Sigmoid colon (tissue), 7 donors: ENCODE results near the gene WWC1. TPM values are rescaled to one million over a fixed set of nuclear protein-coding genes. Genes with fewer than 3 reads are reported as not detected.
"Not testable (repeated sequence)": the region's sequence is repeated elsewhere in the genome, so short reads cannot be mapped to it uniquely, and the experiment has no call there.

Experiments
- DNase-seq: peaks from one replicate; pipeline ENCODE4 v3.0.0-alpha.2; 2019
- H3K27ac ChIP-seq, 4 donors: fragments of 200-600 bp; sonication (generic); one replicate each; pipeline ENCODE4 v1.5.1; 2016 to 2019; ENCODE audit warnings: mild to moderate bottlenecking in 1 of 4
- H3K27me3 ChIP-seq, 3 donors: fragments of 200-600 bp; sonication (generic); one replicate each; pipeline ENCODE4 v1.5.1; 2019; ENCODE audit warnings: mild to moderate bottlenecking in 1 of 3
- H3K36me3 ChIP-seq, 4 donors: fragments of 200-600 bp; sonication (generic); one replicate each; pipeline ENCODE4 v1.5.1; 2016 to 2019
- H3K4me1 ChIP-seq, 4 donors: fragments of 200-600 bp; sonication (generic); one replicate each; pipeline ENCODE4 v1.5.1; 2017 to 2019
- H3K4me3 ChIP-seq, 4 donors: fragments of 200-600 bp; sonication (generic); one replicate each; pipeline ENCODE4 v1.5.1; 2017 to 2019; ENCODE audit warnings: mild to moderate bottlenecking in 2 of 4, moderate library complexity in 1 of 4
- H3K9me3 ChIP-seq, 4 donors: fragments of 200-600 bp in 3 of 4; sonication (generic) in 3 of 4; one replicate each; pipeline versions ENCODE4 v1.5.1 to v1.6.1; 2013 to 2019
- EP300 ChIP-seq, 4 donors: sonication (generic); formaldehyde crosslinking; IDR thresholded peaks; one replicate each; pipeline ENCODE4 v1.6.1; 2017; ENCODE audit warnings: antibody characterized with exemption in 4 of 4
- POLR2A ChIP-seq, 2 donors: fragments of 450-650 bp; IDR thresholded peaks; one replicate each; pipeline ENCODE4 v1.6.1; 2016; ENCODE audit warnings: antibody characterized with exemption in 2 of 2, mild to moderate bottlenecking in 2 of 2, moderate library complexity in 2 of 2
- POLR2AphosphoS5 ChIP-seq, 4 donors: sonication (generic); formaldehyde crosslinking; IDR thresholded peaks; one replicate each; pipeline ENCODE4 v1.6.1; 2017; ENCODE audit warnings: antibody characterized with exemption in 4 of 4
- WGBS, 2 donors: extraction: QIAGEN DNeasy Blood & Tissue Kit; methylation state at CpG; one replicate each; pipeline ENCODE4 v1.1.7; 2013; 5-methylcytosine and 5-hydroxymethylcytosine counted together
- intact Hi-C: fragments of 100-400 bp; cut with DNase I; formaldehyde crosslinking; loops from one replicate; pipeline ENCODE4 v1.15.1; 2023
- polyA plus RNA-seq, 3 donors: library from polyadenylated mRNA; stranded (reverse); fragments of 200-250 nt; gene quantifications; one replicate each; pipeline ENCODE4 v1.2.3, GENCODE V29; 2013
- total RNA-seq, 4 donors: library from RNA; depleted of rRNA; stranded (reverse); fragments of >200 nt; gene quantifications; one replicate each; pipeline ENCODE4 v1.1.0, GENCODE V29; 2016
- TF ChIP-seq, protein P1 (sequence below), 4 experiments: fragments of 450-650 bp in 3 of 4; fragments of 200-600 bp in 1 of 4; IDR thresholded peaks; one replicate each; pipeline ENCODE4 v1.5.1; 2016 to 2019; ENCODE audit warnings: antibody characterized with exemption in 4 of 4, mild to moderate bottlenecking in 3 of 4, moderate library complexity in 2 of 4
- donor health status: healthy with polysubstance abuse.
- donor health status: Bipolar disorder and iron deficiency.
- donor health status: healthy.

The WWC1 gene
- total and polyA plus RNA-seq, 7 donors: 0.27 to 15.4 (median 6.2) TPM; not detected in 1

DNA sequence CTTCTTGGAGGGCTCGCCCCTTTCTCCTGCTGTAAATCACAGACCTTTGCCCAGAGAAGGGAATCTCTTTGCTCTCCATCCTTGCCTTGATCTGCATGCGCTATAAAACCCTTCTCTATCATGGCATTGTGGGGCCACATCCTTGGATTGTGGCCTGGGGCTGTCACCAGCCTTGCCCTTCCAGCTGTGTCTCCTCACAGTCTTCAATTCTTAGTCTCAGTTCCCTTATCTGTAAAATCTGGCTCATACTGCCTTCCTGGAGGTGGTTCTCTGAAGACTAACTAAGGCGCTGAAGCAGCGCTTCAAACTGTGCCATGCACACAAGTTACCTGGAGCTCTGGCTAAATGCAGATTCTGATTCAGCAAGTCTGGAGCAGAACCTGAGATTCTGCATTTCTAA, 141.5 kb downstream of the WWC1 start:
- Histone ChIP-seq H3K4me1 (no peaks in the 10 kb centered on the region), H3K36me3 (no peaks in the 10 kb centered on the region), H3K27me3 (no peaks in the 10 kb centered on the region), H3K9me3 (no peaks in the 10 kb centered on the region), H3K27ac (no peak overlapping the region), H3K4me3 (no peak overlapping the region)
- DNase-seq: no peak
- 84 to 87% methylated on average over 4 of the region's 4 CpGs for WGBS, 2 donors
- TF ChIP-seq POLR2AphosphoS5 (IDR thresholded peaks at IDR 0.05) (no peak), EP300 (IDR thresholded peaks at IDR 0.05) (no peak), POLR2A (IDR thresholded peaks at IDR 0.05) (no peak)
- TF ChIP-seq, protein P1, sequence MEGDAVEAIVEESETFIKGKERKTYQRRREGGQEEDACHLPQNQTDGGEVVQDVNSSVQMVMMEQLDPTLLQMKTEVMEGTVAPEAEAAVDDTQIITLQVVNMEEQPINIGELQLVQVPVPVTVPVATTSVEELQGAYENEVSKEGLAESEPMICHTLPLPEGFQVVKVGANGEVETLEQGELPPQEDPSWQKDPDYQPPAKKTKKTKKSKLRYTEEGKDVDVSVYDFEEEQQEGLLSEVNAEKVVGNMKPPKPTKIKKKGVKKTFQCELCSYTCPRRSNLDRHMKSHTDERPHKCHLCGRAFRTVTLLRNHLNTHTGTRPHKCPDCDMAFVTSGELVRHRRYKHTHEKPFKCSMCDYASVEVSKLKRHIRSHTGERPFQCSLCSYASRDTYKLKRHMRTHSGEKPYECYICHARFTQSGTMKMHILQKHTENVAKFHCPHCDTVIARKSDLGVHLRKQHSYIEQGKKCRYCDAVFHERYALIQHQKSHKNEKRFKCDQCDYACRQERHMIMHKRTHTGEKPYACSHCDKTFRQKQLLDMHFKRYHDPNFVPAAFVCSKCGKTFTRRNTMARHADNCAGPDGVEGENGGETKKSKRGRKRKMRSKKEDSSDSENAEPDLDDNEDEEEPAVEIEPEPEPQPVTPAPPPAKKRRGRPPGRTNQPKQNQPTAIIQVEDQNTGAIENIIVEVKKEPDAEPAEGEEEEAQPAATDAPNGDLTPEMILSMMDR (IDR thresholded peaks at IDR 0.05): no peak
- intact Hi-C loops: no loop called here

DNA sequence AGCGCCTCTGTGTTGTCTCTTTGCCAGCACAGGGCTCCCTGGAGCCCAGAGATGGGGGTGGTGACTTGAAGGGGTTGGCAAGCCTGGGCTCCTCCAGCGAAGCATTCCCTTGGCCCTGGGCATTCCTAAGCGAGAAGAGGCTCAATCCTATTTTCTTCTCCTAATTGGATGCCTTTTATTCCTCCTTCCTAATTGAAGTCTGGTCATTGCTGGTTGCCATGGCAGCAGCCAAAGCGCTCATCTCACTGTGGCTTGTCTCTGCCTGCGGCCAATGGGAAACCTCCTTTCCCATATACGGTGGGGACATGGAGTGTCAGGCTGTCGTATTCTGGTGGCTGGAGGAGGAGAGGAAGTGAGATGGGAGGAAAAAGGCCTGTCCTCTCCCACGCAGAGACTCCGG, 142.6 kb downstream of the WWC1 start:
- intact Hi-C loops: no loop called here
- WGBS, 2 donors: 87 to 94% methylated on average over 9 of the region's 9 CpGs
- TF ChIP-seq, protein P1 (IDR thresholded peaks at IDR 0.05): no peak
- TF ChIP-seq POLR2A (IDR thresholded peaks at IDR 0.05) (no peak), EP300 (IDR thresholded peaks at IDR 0.05) (no peak)
- no peak overlapping the region for H3K4me3 ChIP-seq
- no peaks in the 10 kb centered on the region for H3K4me1 ChIP-seq
- no peak overlapping the region for H3K27ac ChIP-seq
- H3K36me3 ChIP-seq: no peaks in the 10 kb centered on the region
- no peak for DNase-seq
- no peaks in the 10 kb centered on the region for H3K27me3 ChIP-seq
- H3K9me3 ChIP-seq: no peaks in the 10 kb centered on the region

DNA sequence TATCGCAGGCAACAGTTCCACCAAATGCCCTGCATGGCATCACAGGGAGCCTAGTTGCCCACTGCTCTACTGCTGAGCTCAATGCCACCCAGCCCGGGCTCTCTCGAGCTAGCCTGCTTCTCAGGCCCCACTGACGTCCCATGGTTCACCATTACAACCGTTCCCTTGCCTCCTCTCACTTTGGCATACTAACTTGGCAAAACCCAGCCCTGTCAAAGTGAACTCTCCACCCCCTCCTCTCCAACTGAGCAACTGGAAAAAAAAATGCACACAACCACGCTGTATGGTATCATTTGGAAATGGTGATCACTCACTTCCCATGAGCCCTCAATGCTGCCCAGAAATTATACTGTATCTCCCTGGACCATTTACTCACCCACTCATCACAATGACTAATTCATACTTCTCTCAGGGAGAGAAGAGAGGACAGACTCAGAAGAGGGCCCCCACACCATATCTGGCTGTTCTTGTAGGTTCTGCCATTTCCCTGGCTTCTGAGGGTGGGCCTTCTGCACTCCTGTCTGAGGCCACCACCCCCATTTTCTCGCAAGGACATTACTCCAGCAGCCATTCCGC, 143.4 kb downstream of the WWC1 start:
- Histone ChIP-seq H3K27ac (no peak overlapping the region), H3K4me1 (no peaks in the 10 kb centered on the region), H3K4me3 (no peak overlapping the region), H3K9me3 (no peaks in the 10 kb centered on the region), H3K36me3 (no peaks in the 10 kb centered on the region), H3K27me3 (no peaks in the 10 kb centered on the region)
- TF ChIP-seq POLR2AphosphoS5 (IDR thresholded peaks at IDR 0.05) (no peak), POLR2A (IDR thresholded peaks at IDR 0.05) (no peak), EP300 (IDR thresholded peaks at IDR 0.05) (no peak)
- TF ChIP-seq, protein P1 (IDR thresholded peaks at IDR 0.05): no peak
- intact Hi-C loops: no loop called here
- 74 to 88% methylated on average over 8 of the region's 8 CpGs for WGBS, 2 donors
- no peak for DNase-seq

DNA sequence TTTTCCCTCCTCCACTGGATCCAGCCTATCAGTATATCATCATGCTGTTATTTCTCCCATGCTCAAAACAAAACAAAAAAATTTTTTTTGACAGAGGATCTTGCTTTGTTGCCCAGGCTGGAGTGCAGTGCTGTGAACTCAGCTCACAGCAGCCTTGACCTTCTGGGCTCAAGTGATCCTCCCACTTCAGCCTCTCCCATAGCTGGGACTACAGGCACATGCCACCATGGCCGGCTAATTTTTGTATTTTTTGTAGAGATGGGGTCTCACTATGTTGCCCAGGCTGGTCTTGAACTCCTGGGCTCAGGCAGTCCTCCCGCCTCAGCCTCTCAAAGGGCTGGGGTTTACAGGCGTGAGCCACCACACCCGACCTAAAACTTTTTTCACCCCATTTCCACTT, 143.9 kb downstream of the WWC1 start:
- intact Hi-C loops, H3K27ac ChIP-seq, H3K4me3 ChIP-seq, DNase-seq, H3K36me3 ChIP-seq, H3K27me3 ChIP-seq, H3K9me3 ChIP-seq, H3K4me1 ChIP-seq: not testable (repeated sequence)
- 89 to 94% methylated on average over 4 of the region's 4 CpGs for WGBS, 2 donors

DNA sequence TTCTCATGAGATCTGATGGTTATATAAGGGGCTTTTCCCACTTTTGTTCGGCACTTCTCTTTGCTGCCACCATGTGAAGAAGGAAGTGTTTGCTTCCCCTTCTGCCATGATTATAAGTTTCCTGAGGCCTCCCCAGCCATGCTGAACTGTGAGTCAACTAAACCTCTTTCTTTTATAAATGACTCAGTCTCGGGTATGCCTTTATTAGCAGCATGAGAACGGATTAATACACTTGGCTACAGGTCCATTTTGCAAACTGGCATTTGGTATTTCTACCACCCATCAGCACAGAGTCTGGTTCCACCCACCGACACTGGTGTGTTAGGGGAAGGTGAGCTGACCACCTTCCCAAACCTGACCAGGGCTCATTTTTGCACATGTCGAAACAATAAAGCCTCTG, 146.9 kb downstream of the WWC1 start:
- TF ChIP-seq EP300 (IDR thresholded peaks at IDR 0.05) (no peak), POLR2A (IDR thresholded peaks at IDR 0.05) (no peak), POLR2AphosphoS5 (IDR thresholded peaks at IDR 0.05) (no peak)
- TF ChIP-seq, protein P1 (IDR thresholded peaks at IDR 0.05): no peak
- DNase-seq: no peak
- Histone ChIP-seq H3K4me3 (no peak overlapping the region), H3K27me3 (no peaks in the 10 kb centered on the region), H3K27ac (no peak overlapping the region), H3K36me3 (no peaks in the 10 kb centered on the region), H3K4me1 (no peaks in the 10 kb centered on the region), H3K9me3 (no peaks in the 10 kb centered on the region)
- intact Hi-C loops: no loop called here
- whole genome bisulfite sequencing, 2 donors: 79 to 85% methylated on average over 5 of the region's 5 CpGs
